Stimulated activated CD8-positive, alpha-beta memory T cell treated with anti-CD3 and anti-CD28 coated beads, Interleukin-12 subunit alpha, Interleukin-12 subunit beta, amount 100 ng/mL, for 1 hour (primary cell): ENCODE measurements around the gene ETV3L.

ENCODE experiments used
- DNase-seq: peaks from one replicate; pipeline ENCODE4 v3.0.0-alpha.2; 2020; ENCODE audit warnings: low read depth

The ETV3L gene

DNA sequence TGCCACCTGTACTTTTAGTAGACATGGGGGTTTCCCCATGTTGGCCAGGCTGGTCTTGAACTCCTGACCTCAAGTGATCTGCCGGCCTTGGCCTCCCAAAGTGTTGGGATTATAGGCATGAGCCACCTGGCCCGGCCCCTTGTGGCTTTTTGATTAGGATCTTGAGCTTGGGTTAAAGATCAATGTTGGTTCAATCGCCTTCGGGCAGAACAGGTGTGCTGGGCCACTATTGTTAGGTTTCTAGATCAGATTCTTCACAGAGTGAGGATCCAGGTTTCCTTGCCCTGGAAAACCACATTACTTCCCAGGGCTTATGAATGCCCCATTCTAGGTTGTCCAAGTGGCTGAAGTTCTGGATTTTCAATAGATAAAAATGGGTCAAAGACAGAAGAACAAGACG lies 32.5 kb upstream of the ETV3L start:
- DNase-seq: no peak

DNA sequence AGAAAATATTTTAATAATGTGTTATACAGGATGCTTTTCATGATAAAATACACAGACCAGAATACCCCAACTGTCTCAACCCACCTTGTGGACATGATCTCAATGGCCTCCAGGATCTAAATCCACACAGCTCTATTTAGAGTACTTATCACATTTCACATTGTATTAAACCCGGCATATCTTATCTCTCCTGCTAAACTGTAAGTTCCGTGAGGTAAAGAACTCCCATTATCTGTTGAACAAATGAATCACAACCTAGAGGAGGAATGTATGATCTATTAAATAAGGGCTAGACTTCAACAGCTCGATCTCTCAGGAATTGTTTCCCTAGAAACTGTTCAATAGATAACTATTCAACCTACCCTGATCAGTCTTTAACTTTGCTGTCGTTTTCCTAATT lies 31.7 kb upstream of the ETV3L start:
- no peak for DNase-seq

DNA sequence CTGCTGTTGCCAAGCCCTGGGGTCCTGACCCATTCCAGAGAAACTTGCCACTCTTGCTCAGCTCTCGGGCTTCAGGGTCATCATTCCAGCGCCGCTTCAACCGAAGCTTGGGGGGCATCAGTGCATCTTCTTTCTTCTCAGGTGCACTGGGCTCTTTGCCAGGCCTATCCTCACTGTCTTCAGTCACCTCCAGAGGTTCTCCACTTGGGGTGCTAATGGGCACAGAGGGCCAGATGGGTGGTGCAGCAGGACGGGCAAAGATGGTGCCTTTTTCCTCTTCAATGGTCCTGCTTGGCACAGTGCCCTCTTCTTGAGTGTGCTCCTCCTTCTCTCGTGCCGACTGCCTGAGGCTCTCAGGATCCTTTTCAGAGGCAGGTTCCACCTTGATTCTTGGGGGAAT lies 25.2 kb upstream of the ETV3L start:
- DNase-seq: no peak

DNA sequence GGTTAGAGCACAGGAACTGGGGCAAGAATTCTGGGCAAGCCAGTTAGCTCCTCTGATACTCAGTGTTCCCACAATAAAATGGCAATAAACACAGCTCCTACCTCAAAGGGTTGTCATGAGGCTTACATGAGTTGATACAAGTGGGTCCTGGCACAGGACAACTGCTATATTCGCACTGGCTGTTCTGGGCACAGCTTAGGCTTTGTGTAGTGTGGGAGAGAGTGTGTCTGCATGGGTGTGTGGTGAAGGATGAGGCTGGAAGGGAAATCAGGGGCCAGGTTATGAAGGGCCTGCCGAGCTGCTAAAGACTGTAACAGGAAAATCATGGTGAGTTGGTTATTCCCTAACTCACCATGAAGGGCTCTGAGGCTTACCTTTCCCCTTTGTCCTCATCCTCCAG lies 19.8 kb upstream of the ETV3L start:
- no peak for DNase-seq

DNA sequence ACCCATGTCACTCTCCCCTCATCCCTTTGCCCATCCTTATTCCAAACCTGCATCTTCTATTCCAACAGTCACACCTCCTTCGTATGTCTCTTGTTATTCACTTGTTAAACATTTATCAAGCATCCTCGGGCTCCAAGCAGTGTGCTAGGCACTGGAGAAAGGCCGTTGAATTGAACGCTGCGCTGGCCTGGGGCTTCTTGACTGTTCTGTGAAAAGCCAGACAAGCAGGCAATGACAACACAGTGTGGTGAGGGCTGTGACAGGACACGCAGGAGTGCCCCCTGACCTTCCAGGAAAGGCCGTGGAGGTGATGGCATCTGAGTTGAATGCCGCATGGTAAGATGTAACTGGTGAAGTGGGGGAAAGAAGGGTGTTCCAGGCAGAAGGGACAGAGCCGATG lies 19.4 kb upstream of the ETV3L start:
- DNase-seq: no peak

DNA sequence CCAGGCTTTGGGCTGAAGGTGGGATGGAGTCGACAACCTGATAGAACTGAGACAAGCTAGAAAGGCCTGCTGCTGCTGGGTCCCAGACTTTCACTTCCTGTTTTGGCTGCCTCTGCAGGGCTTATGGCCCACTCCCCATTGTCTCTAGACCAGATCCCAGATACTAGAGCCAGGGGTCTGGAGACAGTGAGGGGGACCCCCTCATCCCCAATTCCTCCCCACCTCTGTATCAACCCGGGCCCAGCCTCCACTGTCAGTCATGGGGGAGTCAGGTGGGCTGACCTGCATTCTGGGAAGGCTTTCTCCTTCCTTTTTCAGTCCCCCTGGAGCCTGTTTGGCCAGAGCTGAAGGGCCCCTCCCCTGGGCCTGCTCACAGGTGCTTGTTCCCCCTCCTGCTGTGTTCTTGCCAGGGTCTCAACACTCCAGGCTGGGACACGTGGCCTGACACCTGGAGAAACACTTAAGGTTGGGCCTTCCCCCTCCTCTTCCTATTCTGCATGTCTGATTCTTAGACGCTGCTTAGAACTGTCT lies 18.0 kb upstream of the ETV3L start:
- no peak for DNase-seq

DNA sequence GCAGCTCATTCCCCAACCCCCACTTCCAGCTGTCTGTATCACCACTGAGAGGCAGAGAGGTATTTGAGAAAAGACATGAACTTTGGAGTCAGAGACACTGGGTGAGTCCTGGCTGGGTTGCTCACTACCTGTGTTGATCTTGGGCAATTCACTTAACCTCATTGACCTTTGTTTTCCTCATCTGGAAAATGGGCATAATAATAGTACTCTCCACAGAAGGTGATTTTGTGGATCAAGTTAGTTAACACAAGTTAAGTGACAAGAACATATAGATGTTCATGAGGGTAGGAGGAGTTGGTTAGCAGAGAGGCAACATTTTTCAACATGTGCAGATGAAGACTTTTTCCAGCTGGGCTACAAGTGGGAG lies 17.1 kb upstream of the ETV3L start:
- no peak for DNase-seq

DNA sequence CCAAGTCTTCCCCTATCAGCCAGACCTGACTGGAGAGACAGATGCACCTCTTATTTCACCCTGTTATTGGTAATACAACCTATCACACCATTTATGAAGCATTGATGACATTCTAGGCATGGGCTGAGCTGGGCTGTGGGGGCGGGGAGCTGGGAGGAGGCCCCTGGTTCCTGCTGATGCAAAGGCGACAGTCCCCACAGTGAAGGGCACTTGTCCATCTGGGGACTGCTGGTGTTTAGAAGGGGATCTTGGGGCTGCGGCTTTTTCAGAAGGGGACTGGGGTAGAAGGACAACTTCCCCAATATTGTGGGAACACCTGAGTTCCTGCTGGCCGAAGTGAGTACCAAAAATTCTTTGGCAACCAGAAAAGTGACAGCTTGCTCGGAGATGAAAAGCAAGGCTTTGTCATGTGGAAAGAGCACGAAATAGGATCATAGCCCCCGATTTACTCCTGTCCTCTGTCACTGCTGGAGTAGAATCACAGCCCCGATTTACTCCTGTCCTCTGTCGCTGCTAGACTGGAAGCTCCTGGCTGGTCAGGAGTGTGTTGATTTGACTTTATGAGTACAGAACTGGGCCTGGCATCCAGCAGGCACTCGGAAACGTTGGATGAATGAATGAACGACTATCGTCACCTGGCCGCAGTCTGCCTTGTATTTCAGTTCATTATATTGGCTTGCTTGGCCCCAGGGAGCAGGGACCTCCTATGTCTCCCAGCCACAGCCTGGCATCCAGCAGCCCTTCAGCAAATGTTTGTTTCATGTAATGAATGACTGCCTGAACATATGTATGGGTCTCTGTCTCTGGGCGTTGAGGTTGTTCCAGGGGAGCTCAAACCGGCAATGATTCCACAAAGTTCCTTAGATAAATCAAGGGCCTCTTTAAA lies 16.5 kb upstream of the ETV3L start:
- DNase-seq: no peak

DNA sequence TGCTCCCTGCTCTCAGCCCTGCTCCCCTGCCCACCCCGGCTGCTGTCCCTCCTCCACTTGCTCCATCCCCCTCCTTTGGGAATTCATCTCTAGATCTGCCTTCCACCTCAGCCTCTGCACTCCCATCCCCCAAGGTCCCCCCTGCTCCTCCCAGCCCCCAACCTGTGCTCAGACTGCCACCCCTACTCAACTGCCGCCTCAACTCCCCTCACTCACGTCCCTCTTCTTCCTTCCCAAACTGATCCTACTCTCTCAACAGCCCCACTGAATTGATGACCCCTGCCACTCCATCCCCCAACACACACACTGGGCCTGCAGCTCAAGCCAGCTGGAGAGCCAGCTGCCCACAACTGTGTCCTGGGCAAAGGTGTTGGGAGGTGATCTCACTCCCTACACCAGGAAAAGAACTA lies 15.8 kb upstream of the ETV3L start:
- DNase-seq: no peak

DNA sequence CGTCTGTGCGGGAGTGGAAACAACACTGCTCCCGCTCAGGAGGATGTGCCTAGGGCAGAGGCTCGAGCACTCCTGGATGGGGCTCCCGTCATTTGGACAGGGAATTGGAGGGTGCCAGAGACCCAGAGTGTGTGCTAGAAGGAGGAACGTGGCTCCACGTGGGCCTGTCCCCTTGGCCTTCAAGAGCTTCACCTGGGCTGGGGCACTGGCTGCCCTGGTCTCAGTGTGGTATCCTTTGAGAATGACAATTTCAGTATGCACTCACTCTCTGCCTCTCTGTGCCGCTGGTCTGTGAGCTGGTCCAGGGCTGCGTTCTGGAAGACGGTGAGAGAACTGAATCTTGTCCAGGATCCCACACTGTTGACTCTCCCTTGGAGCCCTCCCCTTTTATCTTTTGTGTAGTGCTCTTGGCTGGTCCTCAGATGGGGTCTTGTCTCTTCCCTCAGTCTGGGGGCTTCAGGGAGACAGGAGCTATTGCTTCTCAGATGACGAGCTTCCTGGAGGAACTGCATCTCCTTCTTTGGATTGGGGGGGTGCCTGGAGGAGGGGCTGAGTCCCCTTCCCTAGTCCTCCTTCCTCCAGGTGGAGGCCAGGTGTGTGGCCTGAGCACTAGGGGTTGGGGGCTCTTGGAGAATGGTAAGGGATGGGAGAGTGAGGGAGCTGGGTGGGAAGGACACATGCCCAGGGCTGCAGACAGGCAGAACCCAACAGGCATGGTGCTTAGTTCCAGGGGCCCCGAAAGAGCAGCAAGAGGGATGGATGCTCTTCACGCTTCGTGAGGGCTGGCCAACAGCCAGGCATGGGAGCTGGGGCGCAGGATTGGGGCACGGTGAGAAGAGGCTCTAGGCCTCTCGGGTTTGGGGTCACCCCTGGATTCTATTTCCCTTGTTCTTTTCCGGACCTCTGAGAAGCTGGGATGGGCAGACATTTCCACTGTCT lies 14.8 kb upstream of the ETV3L start:
- no peak for DNase-seq

DNA sequence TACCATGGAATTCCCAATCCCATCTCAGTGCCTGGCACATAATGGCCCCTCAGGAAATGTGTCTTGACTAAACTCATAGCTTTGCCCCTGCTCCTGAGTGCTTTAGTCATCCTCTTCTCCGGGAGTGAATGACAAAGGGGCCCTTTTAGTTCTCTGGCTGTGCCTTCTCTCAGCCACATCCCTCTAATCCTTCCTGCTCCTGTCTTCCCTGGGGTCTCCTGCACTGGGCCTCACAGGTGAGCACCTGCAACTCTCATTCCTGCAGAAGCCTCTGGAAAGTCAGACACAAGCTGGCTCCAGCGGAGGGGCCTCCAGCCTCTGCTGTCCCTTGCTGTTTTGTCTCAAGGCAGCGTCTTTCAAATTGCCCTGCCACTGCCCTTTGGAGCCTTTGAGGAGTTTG lies 14.0 kb upstream of the ETV3L start:
- DNase-seq: no peak

DNA sequence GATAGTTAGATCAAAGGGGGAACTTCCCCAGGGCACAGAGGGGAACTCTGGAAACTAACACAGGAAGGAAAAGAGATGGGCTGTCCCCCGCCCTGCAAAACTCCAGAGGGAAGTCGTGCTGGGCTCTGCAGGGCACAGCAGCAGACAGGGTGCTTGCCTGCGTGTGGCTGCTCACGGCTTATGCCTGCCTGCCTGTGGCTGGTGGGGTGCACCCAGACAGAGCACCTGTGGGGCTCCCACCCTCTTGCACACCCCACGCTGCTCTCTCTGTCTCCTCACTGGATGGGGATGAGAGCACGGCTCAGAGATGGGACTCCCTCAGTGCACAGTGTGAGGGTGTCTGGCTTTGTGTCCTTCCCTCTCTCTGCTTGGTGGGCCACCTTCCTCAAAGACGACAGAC lies 13.5 kb upstream of the ETV3L start:
- DNase-seq: no peak

DNA sequence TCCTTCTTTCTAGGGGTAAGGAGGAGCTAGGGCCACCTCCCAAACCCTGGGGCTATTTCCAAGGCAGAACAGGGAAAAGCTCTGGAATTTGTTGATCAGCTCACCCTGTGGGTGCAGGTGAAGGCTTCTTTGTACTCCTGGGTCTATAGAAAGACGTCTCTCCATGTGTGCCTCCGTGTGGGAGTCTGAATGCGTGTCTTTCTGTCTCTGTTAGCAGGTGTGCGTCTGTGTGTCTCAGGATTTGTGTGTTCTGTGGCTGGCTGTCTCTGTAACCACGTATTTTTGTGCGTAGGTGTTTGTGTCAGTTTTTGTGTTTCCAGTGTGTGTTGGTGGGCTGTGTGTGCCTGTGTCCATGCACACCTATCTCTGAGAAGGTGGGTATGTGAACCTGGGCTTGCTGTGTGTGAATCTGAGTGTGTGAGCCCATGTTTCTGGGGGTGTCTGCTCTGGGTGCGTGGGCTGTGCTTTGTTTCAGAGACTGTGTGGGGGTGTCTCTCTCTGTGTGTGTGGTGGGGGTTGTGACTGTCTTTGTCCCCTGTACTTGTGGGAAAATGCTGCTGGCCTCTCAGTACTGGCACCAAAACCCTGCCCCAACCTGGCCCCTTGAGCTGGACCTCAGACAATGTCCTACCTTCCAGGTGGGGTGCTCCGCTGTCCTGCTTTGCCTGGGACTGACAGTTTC lies 12.7 kb upstream of the ETV3L start:
- no peak for DNase-seq

DNA sequence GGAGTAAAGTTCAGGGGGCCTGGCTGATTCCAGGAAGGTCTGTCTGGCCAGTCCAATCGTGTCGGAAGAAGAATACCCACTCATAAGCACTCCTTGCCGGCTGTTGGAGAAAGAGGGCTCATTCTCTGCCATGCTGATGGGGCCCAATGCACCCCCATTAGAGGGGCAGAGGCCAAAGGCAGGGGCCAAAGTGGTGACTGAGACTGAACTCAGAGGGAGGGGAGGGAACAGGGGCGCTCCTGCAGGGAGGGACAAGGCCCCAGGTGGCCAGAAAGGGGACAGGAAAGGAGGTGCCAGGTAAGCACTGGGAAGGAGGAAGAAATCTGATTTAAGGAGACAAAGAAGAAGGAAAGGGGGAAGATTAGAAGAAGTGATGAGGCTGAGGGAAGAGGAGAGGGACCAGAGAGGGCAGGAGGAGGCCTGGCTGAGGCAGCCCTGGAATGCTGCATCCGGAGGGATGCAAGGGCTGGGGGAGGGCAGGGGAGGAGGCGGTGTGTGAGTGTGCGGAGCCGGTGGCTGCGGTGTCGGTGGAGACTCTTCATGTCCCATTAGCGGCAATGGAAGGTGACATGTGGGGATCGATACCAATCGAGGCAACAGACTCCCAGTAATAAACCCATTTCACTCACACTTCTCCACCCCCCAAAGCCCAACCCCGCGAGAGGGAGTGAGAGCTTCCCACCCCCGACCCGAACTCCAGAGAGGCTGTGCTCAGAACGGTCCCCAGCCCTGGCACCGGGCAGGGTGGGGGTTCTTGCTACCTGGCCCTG lies 12.0 kb upstream of the ETV3L start:
- no peak for DNase-seq

DNA sequence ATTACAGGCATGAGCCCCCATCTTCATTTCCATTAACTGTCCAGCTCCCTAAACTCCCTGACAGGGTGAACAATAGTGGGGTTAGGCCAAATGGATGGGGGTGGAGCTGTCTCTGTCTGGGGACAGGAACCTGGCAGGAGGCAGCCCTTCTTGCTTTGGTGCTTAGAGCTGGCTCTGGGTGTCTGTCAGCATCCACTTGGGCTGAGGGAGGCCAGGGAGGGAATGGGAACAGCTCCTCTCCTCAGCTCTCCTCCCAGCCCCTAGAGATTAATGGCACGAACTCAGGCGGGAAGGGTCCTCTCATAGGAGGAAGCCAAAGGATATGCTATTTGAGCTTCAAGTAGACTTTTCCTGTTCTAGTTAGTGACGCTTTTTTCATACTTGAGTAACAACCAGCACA lies 11.1 kb upstream of the ETV3L start:
- no peak for DNase-seq

DNA sequence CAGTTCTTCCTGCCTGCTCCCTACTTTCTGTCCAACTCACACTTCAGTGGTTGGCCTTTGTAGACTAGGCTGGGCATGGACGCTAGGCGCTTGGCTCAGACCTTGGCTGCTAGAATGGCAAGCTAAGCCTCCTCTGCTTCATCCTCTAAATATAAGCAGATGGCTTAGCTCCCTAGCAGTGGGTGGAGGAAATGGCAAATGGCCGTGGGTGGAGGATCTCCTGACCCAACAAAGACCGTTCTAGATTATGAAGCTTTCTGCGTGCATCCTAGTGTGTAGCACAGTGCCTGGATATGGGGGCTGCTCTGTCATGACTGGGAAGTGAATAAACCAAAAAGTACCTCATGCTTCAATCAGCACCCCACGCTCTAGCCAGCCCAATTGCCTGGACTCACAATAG lies 10.4 kb upstream of the ETV3L start:
- DNase-seq: no peak

DNA sequence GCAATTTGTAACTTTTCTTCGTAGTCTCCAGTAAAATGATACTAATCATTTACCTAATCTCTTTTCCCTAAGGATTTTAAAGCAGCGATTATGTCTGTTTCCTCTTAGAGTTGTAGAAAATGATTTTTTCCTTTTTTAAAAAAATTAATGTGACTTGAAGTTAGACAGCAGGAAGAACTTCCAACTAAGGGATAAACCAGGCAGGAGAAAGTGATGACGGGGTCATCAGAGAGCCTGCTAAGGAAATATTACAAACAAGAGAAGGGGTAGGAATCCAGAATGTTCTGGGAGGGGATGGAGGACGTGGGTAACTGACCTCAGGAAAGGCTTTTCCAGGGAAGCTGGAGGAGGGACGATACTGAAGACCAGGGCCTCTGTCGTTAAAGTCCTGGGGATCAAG lies 8.8 kb upstream of the ETV3L start:
- DNase-seq: no peak

DNA sequence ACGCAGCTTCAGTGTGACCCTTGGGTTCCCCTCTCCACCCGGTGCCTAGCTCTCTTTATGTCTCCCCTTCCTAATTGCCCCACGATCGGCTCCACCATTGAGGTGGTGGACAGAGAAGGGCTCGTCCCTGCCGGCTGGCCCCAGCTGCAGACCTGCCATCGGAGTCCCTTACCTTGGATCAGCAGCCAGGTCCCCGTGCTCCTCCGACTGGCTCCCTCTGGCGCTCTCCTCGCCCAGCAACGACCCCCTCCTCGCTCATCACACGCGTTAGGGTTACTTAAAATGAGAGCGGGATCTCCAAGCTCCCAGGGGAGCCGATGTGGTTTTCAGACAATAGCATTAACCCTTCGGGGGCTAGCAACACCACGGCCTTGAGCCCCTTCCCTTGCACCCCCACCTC lies 8.1 kb upstream of the ETV3L start:
- DNase-seq: no peak

DNA sequence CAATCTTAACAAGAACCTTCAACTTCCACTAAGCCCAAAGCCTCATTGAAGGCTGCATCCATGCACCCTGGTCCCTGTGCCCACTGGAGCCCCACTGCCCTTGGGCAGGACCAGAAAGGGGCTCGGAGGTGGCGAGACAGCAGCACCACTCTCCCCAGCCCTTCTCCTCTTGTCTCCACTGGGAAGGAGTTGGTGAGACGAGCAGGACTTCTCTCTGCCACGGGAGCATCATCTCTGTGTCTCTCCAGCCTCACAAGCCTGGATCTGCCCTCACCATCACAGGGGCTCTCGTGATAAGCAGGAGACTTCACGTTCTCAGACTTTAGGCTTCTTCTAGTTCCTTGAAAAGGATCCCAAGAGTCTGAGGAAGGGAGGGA lies 7.2 kb upstream of the ETV3L start:
- DNase-seq: no peak

DNA sequence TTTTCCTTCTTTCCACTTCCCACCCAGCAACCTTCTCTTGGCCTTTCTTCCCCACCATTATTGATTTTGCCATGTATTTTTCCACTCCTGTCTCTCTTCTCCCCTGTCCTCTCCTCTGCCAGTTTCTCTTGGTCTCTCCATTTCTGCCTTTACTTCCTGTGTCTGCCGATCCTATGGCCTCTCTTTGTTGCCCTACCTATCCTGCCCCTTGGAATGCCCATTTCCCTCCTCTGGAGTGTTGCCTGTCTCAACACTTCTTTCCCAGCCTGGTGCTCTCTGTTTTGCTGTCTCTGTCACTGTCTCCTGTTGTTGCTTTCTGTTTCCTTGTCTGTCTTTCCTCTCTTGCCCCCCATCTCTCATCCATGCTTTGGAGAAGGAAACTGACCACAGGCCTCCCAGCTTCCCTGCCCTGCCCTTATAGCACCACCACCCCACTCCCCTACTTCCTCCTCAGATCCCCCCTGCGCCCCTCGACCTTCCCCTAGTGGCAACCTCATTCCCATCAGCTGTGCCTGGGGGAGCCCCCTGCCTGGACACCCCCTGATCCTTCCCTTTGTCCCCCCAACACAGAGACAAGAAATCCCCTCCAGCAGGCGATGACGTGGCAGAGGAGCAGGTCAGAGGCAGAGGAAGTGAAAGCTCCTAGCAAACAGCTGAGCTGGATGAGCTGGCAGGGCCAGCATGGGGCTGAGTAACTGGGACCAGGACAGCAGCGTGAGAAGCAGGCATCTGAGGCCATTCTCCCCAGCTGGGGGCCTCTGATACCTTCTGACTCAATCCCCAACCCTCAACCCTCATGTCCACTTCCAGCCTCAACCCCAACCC lies 6.6 kb upstream of the ETV3L start:
- DNase-seq: no peak
